Measurements from ENCODE around the gene UBQLN4.
"Not testable (repeated sequence)": the region's sequence is repeated elsewhere in the genome, so short reads cannot be mapped to it uniquely, and the experiment has no call there.

UBQLN4 gene

DNA sequence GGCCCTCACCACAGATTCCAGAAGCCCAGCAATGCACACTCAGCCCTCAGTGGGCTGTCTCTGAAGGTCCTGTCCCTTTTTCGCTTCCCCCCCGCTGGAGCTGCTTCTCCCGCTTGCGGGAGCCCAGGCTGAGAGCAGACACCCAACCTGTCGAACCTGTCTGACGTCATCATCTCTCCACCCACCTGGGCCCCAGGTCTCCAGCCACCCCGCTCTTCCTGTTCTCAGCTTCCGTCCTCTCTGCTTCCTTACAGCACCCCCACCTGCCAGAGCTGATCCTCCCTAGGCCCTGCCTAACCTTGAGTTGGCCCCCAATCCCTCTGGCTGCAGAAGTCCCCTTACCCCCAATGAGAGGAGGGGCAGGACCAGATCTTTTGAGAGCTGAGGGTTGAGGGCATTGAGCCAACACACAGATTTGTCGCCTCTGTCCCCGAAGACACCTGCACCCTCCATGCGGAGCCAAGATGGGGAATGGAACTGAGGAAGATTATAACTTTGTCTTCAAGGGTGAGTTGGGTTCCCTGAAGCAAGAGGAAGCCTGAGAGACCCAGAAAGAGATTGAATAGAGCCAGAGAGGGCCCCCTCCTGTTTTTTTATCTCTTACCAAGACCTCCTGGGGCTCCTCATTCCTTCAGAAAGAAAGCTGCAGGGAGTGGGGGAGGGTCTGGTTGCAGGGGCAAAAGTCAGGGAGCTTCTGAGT, 7.5 kb upstream of the UBQLN4 start, which contains the start of gene RAB25:
Gene RAB25, plus strand, starts transcription at position 224 of the 700 bp plus-strand sequence. Its CDS starts 241 bp downstream, at position 465.
- DNase-seq = no peak

DNA sequence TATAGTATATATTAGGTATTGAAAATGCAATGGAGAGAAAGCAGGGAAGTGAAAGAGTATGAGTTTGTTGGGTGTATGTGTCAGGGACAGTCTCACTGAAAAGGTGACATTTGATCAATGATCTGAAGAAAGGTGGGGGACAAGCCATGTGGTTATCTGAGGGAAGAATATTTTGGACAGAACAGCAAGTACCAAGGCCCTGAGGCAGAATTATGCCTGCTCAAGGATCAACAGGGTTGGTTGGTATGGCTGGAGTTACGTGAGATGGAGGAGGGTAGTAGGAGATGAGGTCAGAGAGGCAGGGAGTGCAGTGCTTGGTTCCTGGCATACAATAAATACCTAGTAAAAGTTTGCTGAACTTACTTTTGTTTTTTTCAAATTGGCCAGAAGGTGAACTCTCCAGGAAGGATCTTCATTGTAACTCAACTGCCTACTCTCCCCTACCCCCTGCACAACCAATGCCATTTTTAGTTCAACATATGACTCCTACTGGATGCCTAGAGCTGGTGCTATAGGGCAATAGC, 2.8 kb upstream of the UBQLN4 start:
- no peak for DNase-seq

DNA sequence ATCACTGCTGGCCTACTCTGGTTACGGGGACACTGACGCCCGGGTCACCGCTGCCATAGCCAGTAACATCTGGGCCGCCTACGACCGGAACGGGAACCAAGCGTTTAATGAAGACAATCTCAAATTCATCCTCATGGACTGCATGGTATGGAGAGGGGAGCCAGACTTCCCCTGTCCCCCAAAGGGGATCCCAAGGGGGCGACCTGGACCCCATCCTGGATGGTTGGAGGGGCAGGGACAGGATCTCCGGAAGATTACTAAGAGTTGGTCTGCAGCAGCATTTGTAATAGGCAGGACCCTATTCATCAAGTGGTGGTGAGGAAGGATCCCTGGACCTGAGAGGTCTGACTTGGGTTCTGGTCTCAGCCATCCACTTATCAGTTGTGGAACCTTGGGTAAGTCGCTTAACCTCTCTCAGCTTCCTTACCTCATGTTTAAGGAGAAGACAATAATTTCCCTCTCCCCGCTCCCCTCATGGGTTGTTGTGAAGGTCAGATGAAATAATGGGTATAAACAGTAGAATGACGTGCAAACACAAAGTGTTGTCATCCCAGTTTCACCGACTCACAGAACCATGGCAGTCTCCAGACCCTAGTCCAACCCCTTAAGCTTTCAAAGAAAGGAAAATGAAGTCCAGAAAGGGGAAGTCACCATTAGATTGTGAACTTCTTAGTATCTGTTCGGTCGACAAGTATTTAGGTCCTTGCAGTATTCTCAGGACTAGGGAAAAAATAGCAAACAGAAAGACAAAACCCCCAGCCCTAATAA, 1.9 kb upstream of the UBQLN4 start:
- DNase-seq = no peak

DNA sequence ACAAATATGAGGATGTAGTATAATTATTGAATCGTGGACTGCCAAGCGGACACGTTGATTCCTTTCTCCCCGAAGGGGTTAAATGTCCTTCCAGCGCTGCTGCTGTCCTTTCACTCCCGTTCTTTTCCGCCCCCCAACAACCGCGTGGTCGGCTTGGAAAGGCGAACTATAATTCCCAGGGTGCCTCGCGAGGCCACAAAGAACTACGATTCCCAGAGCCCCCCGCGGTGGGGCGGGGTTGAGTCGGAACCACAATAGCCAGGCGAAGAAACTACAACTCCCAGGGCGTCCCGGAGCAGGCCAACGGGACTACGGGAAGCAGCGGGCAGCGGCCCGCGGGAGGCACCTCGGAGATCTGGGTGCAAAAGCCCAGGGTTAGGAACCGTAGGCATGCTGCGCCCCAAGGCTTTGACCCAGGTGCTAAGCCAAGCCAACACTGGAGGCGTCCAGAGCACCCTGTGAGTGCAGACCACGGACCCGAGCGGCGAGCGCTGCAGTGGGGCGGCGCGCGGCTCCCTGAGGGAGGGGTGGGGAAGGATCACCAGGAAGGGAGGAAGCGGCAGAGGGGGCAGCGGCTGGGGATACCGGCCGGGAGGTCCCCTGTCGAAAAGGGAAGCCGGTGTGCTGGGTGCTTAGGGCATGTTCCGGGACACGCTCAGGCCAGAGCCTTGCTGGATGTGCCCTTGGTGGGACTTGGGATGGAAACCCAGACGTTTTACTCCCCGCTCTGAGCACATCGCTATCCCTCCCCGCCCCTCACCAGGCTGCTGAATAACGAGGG, 1.1 kb upstream of the UBQLN4 start, which contains the start of gene LAMTOR2:
Gene LAMTOR2, plus strand, starts transcription at position 283 of the 781 bp plus-strand sequence. Its CDS starts 108 bp downstream, at position 391.
- DNase-seq = peak; percentile 98

DNA sequence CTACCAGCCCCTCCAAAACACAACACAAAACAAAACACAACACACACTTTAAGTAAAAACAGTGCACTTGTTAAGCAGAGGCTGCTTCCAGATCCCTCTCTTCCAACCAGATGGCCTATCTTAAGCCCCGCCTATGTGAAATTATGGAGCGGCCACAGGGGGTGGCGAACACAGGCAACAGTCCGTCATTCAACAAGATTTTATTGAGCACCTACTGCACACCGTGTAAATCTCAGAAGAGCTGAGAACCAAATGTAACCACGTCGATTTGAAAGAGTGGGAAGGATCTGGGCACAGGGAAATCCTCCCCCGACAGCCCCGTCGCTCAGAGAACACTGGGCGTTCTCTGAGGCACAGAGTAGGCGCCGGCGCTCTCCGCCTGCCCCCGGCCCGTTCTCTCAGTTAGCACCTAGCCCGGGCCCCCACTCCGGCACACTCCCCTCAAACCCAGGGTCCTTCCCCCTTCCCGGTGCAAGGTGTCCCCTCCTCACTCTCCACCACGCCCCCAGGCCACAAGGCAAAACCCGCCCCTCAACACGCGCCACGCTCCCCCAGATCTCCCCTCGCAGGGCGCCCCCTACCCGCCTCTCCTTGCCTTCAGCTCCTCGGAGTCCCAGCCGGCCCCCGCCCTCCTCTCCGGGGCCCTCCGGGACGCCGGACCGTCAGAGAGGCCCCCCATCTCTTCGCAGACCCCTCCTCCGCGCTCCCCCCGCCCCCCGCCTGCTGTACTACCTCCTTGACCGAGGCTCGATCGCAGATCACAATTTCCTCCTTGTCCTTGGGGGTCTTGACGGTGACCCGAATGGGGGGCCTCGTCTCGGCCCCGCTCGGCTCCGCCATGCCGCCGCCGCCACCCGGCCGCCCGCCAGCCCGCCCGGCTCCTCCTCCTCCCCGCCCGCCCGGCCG, 483 bp downstream of the UBQLN4 start:
- peak; percentile 72 for DNase-seq

DNA sequence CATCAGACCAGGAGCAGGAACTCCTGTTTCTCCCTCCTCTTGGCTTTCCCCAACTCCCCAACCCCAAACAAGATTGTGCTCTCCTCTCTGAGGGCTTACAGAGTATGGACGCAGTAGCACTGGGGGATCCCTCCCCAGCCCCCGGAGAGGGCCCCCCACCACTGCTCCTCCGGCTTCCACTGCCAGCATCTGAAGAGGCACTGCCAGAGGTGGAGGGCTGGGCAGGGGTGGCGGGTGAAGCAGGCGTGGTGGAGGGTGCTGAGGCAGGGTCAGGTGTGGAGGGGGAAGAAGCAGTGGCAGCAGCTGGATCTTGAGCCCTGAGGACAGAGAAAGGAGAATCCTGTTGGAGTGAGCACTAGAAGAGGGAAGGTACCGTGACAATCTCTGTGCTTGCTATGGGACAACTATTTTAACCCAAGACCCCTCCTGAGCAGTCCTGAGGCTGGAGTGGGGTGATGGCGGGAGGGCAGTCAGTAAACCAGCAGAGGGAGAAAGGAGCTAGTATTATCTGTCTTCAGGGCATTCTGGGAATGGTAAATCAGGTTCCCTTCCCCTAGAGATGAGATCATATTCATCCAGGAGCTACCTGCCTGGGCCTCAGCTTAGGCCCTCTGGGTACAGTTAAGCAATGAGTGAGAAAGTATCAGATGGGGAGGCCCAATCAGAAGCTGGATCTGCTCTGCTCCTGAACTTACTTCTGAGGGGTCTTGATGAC, 2.4 kb downstream of the UBQLN4 start:
- no peak for DNase-seq

DNA sequence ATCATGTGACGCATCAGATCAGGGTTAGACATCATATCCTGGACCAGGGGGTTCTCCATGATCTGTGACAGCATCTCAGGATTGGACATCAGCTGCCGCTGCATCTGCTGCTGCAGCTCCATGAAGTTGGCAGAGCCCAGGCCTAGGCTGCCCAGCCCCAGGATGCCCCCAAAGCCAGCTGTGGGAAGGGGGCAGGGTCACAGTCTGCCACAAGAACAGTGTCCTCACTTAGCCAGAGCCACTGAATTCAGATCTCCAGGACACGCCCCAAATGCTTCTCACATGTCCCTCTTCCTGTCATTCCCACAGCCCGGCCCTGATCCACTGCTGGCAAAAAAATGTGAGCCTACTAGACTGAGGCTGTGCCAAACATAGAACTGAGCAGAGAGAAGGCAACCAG, 3.2 kb downstream of the UBQLN4 start:
- peak; percentile 37 for DNase-seq

DNA sequence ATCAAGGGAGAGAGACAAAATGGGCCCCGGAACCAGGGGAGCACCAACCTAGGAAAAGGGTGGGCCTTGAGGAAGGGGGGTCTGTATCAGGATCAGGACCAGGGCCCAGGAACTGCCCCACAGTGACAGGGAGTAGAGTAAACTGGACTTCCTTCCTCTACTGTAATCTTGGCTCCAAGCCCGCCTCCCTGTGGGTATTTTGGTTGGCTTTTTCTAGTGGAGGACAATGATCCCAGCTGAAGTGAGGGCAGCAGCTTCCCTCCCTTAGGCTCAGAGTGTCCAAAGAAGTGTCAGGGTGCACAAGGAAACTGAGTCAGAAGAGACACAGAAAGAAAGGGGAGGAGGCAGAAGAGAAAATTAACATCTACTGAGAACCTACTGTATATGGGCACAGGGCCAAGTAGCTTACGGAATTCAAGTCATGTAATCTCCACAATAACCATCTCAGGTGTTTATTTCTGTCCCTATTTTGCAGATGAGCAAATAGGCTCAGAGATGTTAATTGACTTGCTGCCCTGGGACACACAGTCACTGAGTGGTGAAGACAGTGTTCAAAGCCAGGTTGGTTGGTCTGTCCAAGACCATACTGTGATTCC, 4.8 kb downstream of the UBQLN4 start:
- DNase-seq = no peak

DNA sequence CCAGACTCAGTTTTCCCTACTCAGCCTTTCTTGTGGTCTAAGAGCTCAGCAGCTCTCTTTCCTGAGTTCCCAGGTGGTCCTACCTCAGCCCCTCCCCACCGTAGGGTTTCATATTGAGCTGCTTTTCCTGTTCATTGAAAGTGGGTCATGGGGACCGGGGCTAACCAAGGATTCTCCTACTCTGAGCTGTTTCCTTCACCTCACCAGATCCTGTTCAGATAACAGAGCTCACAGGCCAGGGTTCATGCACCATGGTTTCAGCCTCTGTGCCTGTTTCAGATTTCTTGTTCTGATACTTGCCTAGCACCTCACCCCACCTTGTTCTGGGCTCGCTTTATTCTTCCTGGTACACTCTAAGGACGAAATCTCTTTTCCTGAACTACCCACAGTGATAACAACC, 8.5 kb downstream of the UBQLN4 start:
- no peak for DNase-seq

DNA sequence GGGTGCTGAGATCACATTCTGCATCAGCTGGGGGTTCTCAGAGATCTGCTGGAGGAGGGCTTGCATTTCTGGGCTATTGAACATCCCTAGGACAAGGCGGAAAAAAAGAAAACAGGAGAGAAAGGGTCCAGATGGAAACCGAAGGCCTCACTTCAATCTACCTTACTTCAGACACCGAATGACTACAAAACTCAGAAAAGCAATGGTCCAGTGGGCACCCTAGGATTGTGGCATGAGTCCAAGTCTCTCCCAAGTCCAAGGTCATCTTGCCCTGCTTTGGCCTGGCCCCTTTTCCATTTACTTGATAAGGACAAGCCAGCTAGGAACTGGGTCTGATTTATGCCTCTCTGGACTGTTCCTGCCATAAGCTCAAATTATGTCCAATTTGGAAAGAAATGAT, 10.8 kb downstream of the UBQLN4 start:
- no peak for DNase-seq

DNA sequence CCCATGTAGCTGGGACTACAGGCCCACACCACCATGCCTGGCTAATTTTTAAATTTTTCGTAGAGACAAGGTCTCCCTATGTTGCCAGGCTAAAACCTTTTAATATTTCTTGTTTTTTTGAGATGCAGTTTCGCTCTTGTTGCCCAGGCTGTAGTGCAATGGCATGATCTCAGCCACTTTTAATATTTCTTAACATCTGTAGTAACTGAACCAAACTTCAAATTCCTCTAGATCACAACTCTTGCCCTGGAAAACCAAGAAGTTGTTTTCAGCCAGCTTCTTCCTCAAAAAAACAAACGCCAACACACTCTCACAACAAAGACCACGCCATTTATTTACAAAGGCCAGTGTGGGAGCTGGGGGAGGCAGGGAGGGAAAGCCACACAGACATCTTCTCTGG, 18.6 kb downstream of the UBQLN4 start:
- not testable (repeated sequence) for DNase-seq

DNA sequence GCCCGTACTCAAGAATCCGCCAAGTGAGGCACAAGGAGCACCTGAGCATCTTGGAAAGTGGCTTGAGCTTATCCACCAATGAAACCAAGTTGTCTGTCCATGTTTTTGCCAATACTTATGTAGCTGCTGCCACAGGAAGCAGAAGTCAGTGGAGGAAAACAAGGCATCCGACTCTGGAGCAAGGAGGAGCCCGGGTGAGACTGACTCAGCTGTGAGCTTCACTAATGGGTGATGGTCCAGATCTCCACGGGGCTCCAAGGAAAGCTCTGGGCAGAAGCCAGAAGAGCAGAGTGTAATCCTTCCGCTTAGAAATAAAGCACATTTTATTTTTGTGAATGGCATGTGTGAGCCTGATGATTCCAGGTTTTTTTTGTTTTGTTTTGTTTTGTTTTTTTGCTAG, 20.6 kb downstream of the UBQLN4 start:
- peak; percentile 60 for DNase-seq

DNA sequence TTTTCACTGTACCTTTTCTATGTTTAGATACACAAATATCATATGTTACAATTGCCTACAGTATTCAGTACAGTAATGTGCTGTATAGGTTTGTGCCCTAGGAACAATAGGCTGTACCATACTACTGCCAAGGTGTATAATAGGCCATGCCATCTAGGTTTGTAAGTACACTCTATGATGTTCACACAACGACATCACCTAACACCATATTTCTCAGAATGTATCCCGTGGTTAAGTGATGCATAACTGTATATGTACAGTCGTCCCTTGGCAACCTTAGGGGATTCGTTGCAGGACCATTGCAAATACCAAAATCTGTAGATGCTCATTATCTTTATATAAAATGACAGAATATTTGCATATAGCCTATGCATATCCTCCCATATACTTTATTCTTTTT, 27.0 kb downstream of the UBQLN4 start:
- no peak for DNase-seq

DNA sequence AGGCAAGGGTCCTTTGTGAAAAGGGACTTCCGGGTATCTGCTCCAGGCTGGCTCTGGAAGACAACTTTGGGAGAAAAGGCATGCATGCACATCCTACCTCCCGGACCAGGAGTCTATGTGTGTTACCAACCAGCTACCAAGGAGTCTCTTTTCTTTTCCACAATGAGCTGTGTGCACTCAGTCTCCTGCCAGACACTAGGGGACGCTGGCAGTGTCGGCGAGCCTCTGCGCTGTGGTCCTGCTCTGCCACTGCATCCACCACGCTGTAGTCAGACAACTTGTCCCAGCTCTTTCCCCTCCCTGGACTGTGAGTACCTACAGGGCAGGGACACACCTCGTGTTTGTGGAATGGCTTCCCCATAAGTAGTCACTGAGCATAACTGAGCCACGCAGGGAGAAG, 27.7 kb downstream of the UBQLN4 start:
- DNase-seq = peak; percentile 44

DNA sequence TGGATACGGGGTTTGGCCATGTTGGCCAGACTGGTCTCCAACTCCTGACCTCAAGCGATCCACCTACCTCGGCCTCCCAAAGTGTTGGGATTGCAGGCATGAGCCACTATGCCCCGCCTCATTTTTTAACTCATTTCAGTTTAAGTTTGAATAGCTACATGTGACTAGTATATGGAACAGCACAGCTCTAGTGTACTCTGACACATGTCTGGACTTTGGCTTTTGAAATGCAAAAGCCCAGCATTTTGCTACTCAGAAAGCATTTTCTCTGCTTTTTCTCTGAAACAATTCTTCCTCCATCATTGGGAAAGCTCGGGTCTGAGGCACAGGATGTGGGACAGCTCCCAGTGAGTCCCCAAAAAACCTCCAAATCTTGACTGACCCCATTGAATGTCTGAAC, 28.8 kb downstream of the UBQLN4 start:
- no peak for DNase-seq

DNA sequence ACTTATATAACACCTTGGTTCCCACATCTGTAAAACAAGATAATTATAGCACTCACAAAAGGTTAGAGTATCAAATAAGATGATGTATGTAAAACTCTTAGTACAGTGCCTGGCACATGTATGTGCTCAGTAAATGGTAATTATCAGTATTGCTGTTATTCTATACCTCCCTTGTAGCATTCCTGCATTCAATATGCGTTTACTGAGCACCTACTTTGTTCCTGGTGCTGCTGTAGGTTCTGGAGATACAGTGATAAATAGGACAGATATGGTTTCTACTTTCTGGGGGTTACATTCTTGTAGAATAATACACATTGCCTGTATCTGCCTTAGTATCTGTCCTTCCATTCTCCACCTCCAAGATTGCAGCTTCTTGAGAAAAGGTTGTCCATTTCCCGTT, 31.6 kb downstream of the UBQLN4 start:
- no peak for DNase-seq

DNA sequence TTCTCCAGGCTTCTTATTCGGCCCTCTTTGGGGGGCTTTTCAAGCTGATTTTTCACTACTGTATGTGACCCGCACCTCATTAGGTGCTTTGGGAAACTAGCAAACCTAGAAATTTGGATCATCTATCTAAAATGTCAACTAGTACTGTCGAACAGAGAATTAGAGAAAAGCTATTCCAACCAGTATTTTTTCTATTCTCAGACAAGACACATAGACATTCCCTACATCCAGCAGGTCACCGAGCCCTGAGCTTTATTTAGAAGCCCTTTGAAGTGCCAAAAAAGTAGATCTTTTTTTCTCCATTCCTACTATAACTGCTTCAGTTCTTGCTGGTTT, 32.5 kb downstream of the UBQLN4 start:
- no peak for DNase-seq

DNA sequence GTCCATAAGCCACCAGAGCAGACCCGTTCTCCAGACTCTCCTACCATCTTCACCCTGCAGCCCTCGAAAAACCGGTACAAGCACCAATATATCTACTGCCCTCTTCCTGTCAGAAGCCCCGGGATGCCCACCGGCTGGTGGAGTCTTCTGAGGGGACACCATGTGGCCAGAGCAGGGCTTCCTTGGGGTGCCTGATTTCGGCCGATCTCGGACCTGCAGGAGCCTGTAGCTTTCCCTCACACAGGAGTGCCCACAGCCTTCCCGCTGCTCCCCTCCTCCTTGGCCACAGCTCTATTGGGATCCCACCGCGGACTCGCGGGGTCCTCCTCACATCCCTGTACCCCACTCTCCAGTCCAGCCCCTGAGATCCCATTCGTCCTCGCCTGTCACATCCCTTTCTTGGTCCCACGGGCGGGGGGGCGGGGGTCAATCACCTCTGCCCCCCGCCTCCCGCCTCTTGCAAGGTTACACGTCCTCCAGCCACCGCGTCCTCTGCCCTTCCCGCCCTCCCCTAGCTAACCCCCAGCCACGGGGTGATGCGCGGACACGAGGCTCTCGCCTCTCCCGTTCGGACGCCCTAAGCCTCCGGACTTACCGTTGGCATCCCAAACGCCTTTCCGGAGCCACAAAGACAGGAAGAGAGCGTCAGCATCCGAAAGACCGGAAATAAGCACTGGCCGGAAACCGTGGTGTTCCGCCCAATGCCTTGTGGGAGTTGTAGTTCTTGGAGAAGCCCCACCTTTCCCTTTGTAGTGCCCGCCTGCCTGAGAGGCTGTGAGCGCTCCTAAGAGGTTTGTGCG, 33.1 kb downstream of the UBQLN4 start, which contains the start of gene SSR2:
Gene SSR2, minus strand, starts transcription at position 659 of the 800 bp plus-strand sequence. CDS start 784 bp downstream, outside the sequence.
- DNase-seq = peak; percentile 93

DNA sequence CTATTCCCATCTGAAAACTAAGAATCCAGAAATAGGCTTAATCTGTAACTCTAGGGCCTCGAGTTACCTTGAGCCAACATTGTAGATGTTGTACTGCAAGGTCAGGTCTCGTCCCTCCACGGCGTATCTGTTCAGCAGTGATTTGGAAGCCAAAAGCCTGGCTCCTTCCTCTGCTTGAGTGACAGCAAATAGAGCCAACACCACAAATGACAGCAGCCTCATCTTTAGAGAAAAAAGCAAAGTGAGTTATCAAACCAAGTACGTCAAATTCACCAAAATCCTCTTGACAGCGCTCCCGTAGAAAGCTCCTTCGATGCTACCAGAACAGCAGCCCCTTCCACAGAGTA, 33.7 kb downstream of the UBQLN4 start:
- DNase-seq = no peak

DNA sequence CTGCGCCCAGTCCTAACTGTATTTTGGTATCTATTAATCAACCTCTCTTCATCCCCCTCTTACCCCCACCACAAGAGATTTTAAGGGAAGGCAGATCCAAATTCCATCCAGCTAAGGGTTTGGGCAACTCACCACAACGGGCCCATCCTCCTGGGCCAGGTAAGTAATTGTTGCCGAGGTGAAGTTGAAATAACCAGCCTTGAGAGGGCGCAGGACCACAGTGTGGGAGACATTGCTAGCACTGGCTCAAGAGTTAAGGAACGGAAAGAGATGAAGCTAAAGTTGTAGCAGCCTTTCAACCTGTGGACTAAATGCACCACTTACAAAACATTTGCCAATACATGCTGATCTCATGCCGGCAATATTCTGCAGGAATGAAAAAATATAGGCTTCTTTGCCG, 38.8 kb downstream of the UBQLN4 start:
- DNase-seq = no peak

Data from fibroblast of skin of back (primary cell).